Panc1 (cell line): Measurements from ENCODE around the gene ALDOC. TPM values are rescaled to one million over a fixed set of nuclear protein-coding genes. Genes with fewer than 3 reads are reported as not detected.

Source experiments
- ATAC-seq: fragments of 200-7000 bp; cut with Tn5 transposase; 2 replicates; pipeline ENCODE4 v1.9.1; 2020; ENCODE audit warnings: mild to moderate bottlenecking, moderate library complexity
- BruUV-seq: library from RNA; stranded (reverse); fragments of 400-500 nt; replicated peaks from 2 replicates; lab custom pipeline; 2021; lab: Mats Ljungman, UMichigan
- CTCF ChIA-PET: fragments of 300-600 bp; sonication (Branson Sonifier 250); formaldehyde crosslinking; loops from one replicate; lab custom pipeline; 2022; ENCODE audit warnings: antibody characterized with exemption; lab: Charles Lee
- POLR2A ChIA-PET: fragments of 300-600 bp; sonication (Branson Sonifier 250); formaldehyde crosslinking; loops from one replicate; lab custom pipeline; 2022; ENCODE audit warnings: antibody characterized with exemption; lab: Charles Lee
- DNase-seq: peaks from one replicate; pipeline ENCODE4 v3.0.0-alpha.2; 2010; ENCODE audit warnings: low read depth, low spot score
- H3K27ac ChIP-seq: 2 replicates; pipeline ENCODE4 v1.5.1; 2011; ENCODE audit warnings: mild to moderate bottlenecking, low read length, inconsistent platforms
- H3K27me3 ChIP-seq: fragments of 200-500 bp; sonication (Bioruptor generic); 2 replicates; pipeline ENCODE4 v1.6.0; 2014; ENCODE audit warnings: low read length, inconsistent platforms; ENCODE audit not compliant: control insufficient read depth, insufficient read depth
- H3K36me3 ChIP-seq: fragments of 200-500 bp; sonication (Bioruptor generic); 2 replicates; pipeline ENCODE4 v1.5.1; 2014; ENCODE audit warnings: inconsistent platforms, mild to moderate bottlenecking, low read length, moderate library complexity; ENCODE audit not compliant: control insufficient read depth, insufficient read depth
- H3K4me1 ChIP-seq: 2 replicates; pipeline ENCODE4 v1.5.1; 2011; ENCODE audit warnings: inconsistent platforms, mild to moderate bottlenecking, low read length, moderate library complexity; ENCODE audit not compliant: control insufficient read depth, insufficient read depth
- H3K4me3 ChIP-seq, 2 experiments: 2 replicates each; pipeline ENCODE4 v1.5.1; 2011 to 2012; ENCODE audit warnings: low read depth in 2 of 2, low read length in 2 of 2, mild to moderate bottlenecking in 2 of 2, inconsistent platforms in 1 of 2, moderate library complexity in 1 of 2
- H3K9me3 ChIP-seq: fragments of 200-500 bp; sonication (Bioruptor generic); 2 replicates; pipeline ENCODE4 v1.5.1; 2014; ENCODE audit warnings: low read depth, mild to moderate bottlenecking, inconsistent platforms, low read length, moderate library complexity; ENCODE audit not compliant: control insufficient read depth, insufficient read depth
- CTCF ChIP-seq: fragments of 450-650 bp; IDR thresholded peaks from 2 replicates; pipeline ENCODE4 v1.5.1; 2017; ENCODE audit warnings: mild to moderate bottlenecking
- POLR2AphosphoS5 ChIP-seq: IDR thresholded peaks from 2 replicates; pipeline ENCODE4 v1.6.1; 2012; ENCODE audit warnings: mild to moderate bottlenecking, low read depth, low read length, moderate library complexity
- SIN3A ChIP-seq: IDR thresholded peaks from 2 replicates; pipeline ENCODE4 v1.6.1; 2012; ENCODE audit warnings: low read depth, mild to moderate bottlenecking, low read length, moderate library complexity, borderline replicate concordance; ENCODE audit not compliant: insufficient read depth
- TCF7L2 ChIP-seq: IDR thresholded peaks from 2 replicates; pipeline ENCODE4 v1.6.1; 2011; ENCODE audit warnings: mild to moderate bottlenecking, low read depth, low read length, inconsistent platforms
- in situ Hi-C: cut with HindIII; loops from 2 replicates; pipeline ENCODE4 v1.10.0; 2016; ENCODE audit warnings: low sequenced_read_pairs, low pct_unique_long_range_greater_than_20kb
- intact Hi-C: fragments of 100-400 bp; cut with micrococcal nuclease; formaldehyde crosslinking; loops from one replicate; pipeline ENCODE4 v1.10.0; 2022; ENCODE audit not compliant: unreplicated experiment
- total RNA-seq: library from RNA; stranded (reverse); gene quantifications from one replicate; pipeline ENCODE4 v1.2.1, GENCODE V29; 2021; ENCODE audit not compliant: unreplicated experiment
- TF ChIP-seq, protein P1 (sequence below), 2 experiments: IDR thresholded peaks; 2 replicates each; pipeline ENCODE4 v1.6.1; 2011 to 2012; ENCODE audit warnings: low read depth in 2 of 2, control low read depth in 1 of 2, low read length in 1 of 2, mild to moderate bottlenecking in 1 of 2, moderate library complexity in 1 of 2; ENCODE audit not compliant: insufficient read depth in 1 of 2

ALDOC gene
- total RNA-seq, 1 experiment from 2014 or later: 13.4 TPM

GRCh38 chr17:28530926-28531325, 45.8 kb downstream of the ALDOC start:
- intact Hi-C loops: no loop called here
- POLR2A ChIA-PET: no interaction called here
- TF ChIP-seq POLR2AphosphoS5 (no peak), CTCF (no peak), TCF7L2 (no peak), SIN3A (no peak)
- TF ChIP-seq, protein P1, sequence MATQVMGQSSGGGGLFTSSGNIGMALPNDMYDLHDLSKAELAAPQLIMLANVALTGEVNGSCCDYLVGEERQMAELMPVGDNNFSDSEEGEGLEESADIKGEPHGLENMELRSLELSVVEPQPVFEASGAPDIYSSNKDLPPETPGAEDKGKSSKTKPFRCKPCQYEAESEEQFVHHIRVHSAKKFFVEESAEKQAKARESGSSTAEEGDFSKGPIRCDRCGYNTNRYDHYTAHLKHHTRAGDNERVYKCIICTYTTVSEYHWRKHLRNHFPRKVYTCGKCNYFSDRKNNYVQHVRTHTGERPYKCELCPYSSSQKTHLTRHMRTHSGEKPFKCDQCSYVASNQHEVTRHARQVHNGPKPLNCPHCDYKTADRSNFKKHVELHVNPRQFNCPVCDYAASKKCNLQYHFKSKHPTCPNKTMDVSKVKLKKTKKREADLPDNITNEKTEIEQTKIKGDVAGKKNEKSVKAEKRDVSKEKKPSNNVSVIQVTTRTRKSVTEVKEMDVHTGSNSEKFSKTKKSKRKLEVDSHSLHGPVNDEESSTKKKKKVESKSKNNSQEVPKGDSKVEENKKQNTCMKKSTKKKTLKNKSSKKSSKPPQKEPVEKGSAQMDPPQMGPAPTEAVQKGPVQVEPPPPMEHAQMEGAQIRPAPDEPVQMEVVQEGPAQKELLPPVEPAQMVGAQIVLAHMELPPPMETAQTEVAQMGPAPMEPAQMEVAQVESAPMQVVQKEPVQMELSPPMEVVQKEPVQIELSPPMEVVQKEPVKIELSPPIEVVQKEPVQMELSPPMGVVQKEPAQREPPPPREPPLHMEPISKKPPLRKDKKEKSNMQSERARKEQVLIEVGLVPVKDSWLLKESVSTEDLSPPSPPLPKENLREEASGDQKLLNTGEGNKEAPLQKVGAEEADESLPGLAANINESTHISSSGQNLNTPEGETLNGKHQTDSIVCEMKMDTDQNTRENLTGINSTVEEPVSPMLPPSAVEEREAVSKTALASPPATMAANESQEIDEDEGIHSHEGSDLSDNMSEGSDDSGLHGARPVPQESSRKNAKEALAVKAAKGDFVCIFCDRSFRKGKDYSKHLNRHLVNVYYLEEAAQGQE (IDR thresholded peaks at IDR 0.05; ENCODE audit: insufficient read depth in 1 of 2, low read depth in 2 of 2, low read length in 1 of 2): no peak

GRCh38 chr17:28530250-28530649, 46.4 kb downstream of the ALDOC start:
- no peaks in the 10 kb centered on the region; the same call in 1 of the 2 replicates for H3K27me3 ChIP-seq
- no peak for TF ChIP-seq SIN3A
- no peak for TF ChIP-seq CTCF
- TF ChIP-seq, protein P1 (IDR thresholded peaks at IDR 0.05; ENCODE audit: insufficient read depth in 1 of 2, low read depth in 2 of 2, low read length in 1 of 2): no peak
- no peak for TF ChIP-seq TCF7L2
- no peak for TF ChIP-seq POLR2AphosphoS5
- DNase-seq (no peak), ATAC-seq (no peak)
- BruUV-seq: no TSS peak
- no peak overlapping the region for H3K4me3 ChIP-seq
- H3K4me1 ChIP-seq: no peaks in the 10 kb centered on the region
- in situ Hi-C loops (no loop called here), intact Hi-C loops (no loop called here)
- H3K36me3 ChIP-seq: no peaks in the 10 kb centered on the region
- ChIA-PET POLR2A (no interaction called here), CTCF (no interaction called here)
- H3K27ac ChIP-seq: no peak overlapping the region
- H3K9me3 ChIP-seq: no peaks in the 10 kb centered on the region

More at GRCh38 chr17:28530926-28531325, 45.8 kb downstream of the ALDOC start:
- CTCF ChIA-PET: no interaction called here
- BruUV-seq: no TSS peak
- ATAC-seq (no peak), DNase-seq (no peak)
- in situ Hi-C loops: no loop called here
- Histone ChIP-seq H3K36me3 (no peaks in the 10 kb centered on the region), H3K4me3 (no peak overlapping the region), H3K4me1 (no peaks in the 10 kb centered on the region), H3K27me3 (no peaks in the 10 kb centered on the region; the same call in 1 of the 2 replicates), H3K27ac (no peak overlapping the region), H3K9me3 (no peaks in the 10 kb centered on the region)
